ENCODE data around the gene EFNA5.

EFNA5 gene

DNA sequence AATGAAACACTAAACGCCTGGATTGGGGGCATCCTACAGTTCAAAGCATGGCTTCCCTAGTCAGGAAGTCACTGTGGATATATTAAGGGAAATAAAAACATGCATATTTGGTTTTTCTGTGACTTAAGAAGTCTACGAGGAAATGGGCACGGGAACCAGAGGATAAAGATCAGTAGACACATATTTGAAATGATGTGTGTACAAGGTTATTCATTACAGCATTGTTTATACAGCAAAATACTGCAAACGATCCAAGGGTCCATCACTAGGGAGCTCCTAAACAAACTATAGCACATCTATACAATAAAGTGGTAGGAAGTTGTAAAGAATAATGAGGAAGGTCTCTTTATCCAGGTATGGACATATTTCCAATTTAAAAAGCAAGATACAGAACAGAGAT is 71.8 kb downstream of the EFNA5 start:
- H3K4me3 ChIP-seq (ENCODE audit: low read depth, low read length, poor library complexity, severe bottlenecking), result no peak overlapping the region
- no peaks in the 10 kb centered on the region for H3K79me2 ChIP-seq (ENCODE audit: insufficient read depth, low read length)
- H3K27ac ChIP-seq (ENCODE audit: low read depth, low read length, poor library complexity, severe bottlenecking), result no peak overlapping the region
- H4K20me1 ChIP-seq (ENCODE audit: insufficient read depth, low read length), result no peaks in the 10 kb centered on the region
- no peaks in the 10 kb centered on the region for H3F3A ChIP-seq (ENCODE audit: insufficient read depth, low read length)
- H3K36me3 ChIP-seq (ENCODE audit: insufficient read depth, low read length), result no peaks in the 10 kb centered on the region
- H3K9ac ChIP-seq (ENCODE audit: low read length), result no peak overlapping the region
- no peaks in the 10 kb centered on the region for H3K27me3 ChIP-seq (ENCODE audit: insufficient read depth, low read length)
- no peak for TF ChIP-seq EZH2 (IDR thresholded peaks at IDR 0.05; ENCODE audit: borderline replicate concordance, low read length)
- TF ChIP-seq, protein P1, sequence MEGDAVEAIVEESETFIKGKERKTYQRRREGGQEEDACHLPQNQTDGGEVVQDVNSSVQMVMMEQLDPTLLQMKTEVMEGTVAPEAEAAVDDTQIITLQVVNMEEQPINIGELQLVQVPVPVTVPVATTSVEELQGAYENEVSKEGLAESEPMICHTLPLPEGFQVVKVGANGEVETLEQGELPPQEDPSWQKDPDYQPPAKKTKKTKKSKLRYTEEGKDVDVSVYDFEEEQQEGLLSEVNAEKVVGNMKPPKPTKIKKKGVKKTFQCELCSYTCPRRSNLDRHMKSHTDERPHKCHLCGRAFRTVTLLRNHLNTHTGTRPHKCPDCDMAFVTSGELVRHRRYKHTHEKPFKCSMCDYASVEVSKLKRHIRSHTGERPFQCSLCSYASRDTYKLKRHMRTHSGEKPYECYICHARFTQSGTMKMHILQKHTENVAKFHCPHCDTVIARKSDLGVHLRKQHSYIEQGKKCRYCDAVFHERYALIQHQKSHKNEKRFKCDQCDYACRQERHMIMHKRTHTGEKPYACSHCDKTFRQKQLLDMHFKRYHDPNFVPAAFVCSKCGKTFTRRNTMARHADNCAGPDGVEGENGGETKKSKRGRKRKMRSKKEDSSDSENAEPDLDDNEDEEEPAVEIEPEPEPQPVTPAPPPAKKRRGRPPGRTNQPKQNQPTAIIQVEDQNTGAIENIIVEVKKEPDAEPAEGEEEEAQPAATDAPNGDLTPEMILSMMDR (IDR thresholded peaks at IDR 0.05; ENCODE audit: low read length), result no peak
- H3K4me1 ChIP-seq (ENCODE audit: insufficient read depth, low read length, severe bottlenecking), result no peaks in the 10 kb centered on the region
- no peak overlapping the region for H3K4me2 ChIP-seq (ENCODE audit: low read length)
- no peaks in the 10 kb centered on the region for H3K9me2 ChIP-seq (ENCODE audit: low read depth, low read length)
- no peaks in the 10 kb centered on the region for H3K9me3 ChIP-seq (ENCODE audit: low read length)
- H2AFZ ChIP-seq (ENCODE audit: low read length), result no peak overlapping the region

- no peaks in the 10 kb centered on the region for H3K9me3 ChIP-seq (ENCODE audit: low read length)
- H3K27ac ChIP-seq (ENCODE audit: low read depth, low read length, poor library complexity, severe bottlenecking), result no peak overlapping the region
- H3F3A ChIP-seq (ENCODE audit: insufficient read depth, low read length), result no peaks in the 10 kb centered on the region
- H3K79me2 ChIP-seq (ENCODE audit: insufficient read depth, low read length), result no peaks in the 10 kb centered on the region
- no peaks in the 10 kb centered on the region for H3K36me3 ChIP-seq (ENCODE audit: insufficient read depth, low read length)
- no peak overlapping the region for H3K4me2 ChIP-seq (ENCODE audit: low read length)
- H3K9me2 ChIP-seq (ENCODE audit: low read depth, low read length), result no peaks in the 10 kb centered on the region
- H3K4me1 ChIP-seq (ENCODE audit: insufficient read depth, low read length, severe bottlenecking), result no peaks in the 10 kb centered on the region
- no peak for TF ChIP-seq EZH2 (IDR thresholded peaks at IDR 0.05; ENCODE audit: borderline replicate concordance, low read length)
- TF ChIP-seq, protein P1 (IDR thresholded peaks at IDR 0.05; ENCODE audit: low read length), result no peak
- no peaks in the 10 kb centered on the region for H3K27me3 ChIP-seq (ENCODE audit: insufficient read depth, low read length)
- no peak overlapping the region for H3K9ac ChIP-seq (ENCODE audit: low read length)
- no peaks in the 10 kb centered on the region for H4K20me1 ChIP-seq (ENCODE audit: insufficient read depth, low read length)
- no peak overlapping the region for H3K4me3 ChIP-seq (ENCODE audit: low read depth, low read length, poor library complexity, severe bottlenecking)
- no peak overlapping the region for H2AFZ ChIP-seq (ENCODE audit: low read length)
These were observed 72.9 kb downstream of the EFNA5 start for GRCh38 chr5:107597803-107598202.

DNA sequence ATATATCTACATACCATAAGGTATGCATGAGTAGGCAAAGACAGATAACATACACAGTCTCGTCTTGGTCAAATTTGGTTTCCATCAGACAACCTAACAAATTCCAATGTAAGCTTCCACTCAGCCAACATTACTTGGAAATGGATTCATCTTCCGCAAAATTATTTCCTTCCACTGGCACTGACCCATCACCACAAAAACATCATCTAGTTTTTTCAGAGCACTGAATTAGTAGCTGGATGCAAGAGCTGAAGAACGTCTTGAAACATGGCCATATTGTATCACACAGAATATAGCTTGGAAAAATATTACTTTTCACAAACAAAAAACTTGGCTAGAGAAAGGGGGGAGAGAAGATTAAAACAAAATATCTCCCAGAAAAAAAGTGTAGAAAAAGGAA is 73.5 kb downstream of the EFNA5 start:
- no peak overlapping the region for H2AFZ ChIP-seq (ENCODE audit: low read length)
- no peaks in the 10 kb centered on the region for H3K4me1 ChIP-seq (ENCODE audit: insufficient read depth, low read length, severe bottlenecking)
- no peak overlapping the region for H3K4me2 ChIP-seq (ENCODE audit: low read length)
- H3K9me3 ChIP-seq (ENCODE audit: low read length), result no peaks in the 10 kb centered on the region
- no peaks in the 10 kb centered on the region for H3K27me3 ChIP-seq (ENCODE audit: insufficient read depth, low read length)
- H4K20me1 ChIP-seq (ENCODE audit: insufficient read depth, low read length), result no peaks in the 10 kb centered on the region
- H3K36me3 ChIP-seq (ENCODE audit: insufficient read depth, low read length), result no peaks in the 10 kb centered on the region
- H3K79me2 ChIP-seq (ENCODE audit: insufficient read depth, low read length), result no peaks in the 10 kb centered on the region
- TF ChIP-seq EZH2 (IDR thresholded peaks at IDR 0.05; ENCODE audit: borderline replicate concordance, low read length), result no peak
- TF ChIP-seq, protein P1 (IDR thresholded peaks at IDR 0.05; ENCODE audit: low read length), result no peak
- H3K9ac ChIP-seq (ENCODE audit: low read length), result no peak overlapping the region
- no peak overlapping the region for H3K27ac ChIP-seq (ENCODE audit: low read depth, low read length, poor library complexity, severe bottlenecking)
- H3K4me3 ChIP-seq (ENCODE audit: low read depth, low read length, poor library complexity, severe bottlenecking), result no peak overlapping the region
- no peaks in the 10 kb centered on the region for H3K9me2 ChIP-seq (ENCODE audit: low read depth, low read length)
- no peaks in the 10 kb centered on the region for H3F3A ChIP-seq (ENCODE audit: insufficient read depth, low read length)

All from OCI-LY1 (cell line).